HepG2 (cell line): ENCODE data around the gene HEMK1. TPM values are rescaled to one million over a fixed set of nuclear protein-coding genes. Genes with fewer than 3 reads are reported as not detected.

Experiments
- ATAC-seq: fragments of 200-7000 bp; cut with Tn5 transposase; 3 replicates; pipeline ENCODE4 v1.9.1; 2020; ENCODE audit warnings: mild to moderate bottlenecking, moderate library complexity
- BruUV-seq: library from RNA; stranded (reverse); fragments of 400-500 nt; replicated peaks from 2 replicates; lab custom pipeline; 2021; lab: Mats Ljungman, UMichigan
- CTCF ChIA-PET: fragments of 300-600 bp; formaldehyde crosslinking; extraction: SDS; loops from one replicate; lab custom pipeline; 2021; ENCODE audit warnings: low total read pairs, inconsistent platforms, low intra/inter-chr PET ratio; lab: Yijun Ruan, JAX
- POLR2A ChIA-PET: fragments of 350-600 bp; sonication (Branson Sonifier 250); formaldehyde crosslinking; loops from one replicate; lab custom pipeline; 2020; ENCODE audit warnings: antibody characterized with exemption, inconsistent platforms; lab: Yijun Ruan, JAX
- DNase-seq: peaks from one replicate; pipeline ENCODE4 v3.0.0-alpha.2; 2015; ENCODE audit warnings: low spot score
- FAIRE-seq: peaks from 3 replicates; lab custom pipeline; 2011; peaks lifted over from hg19 to GRCh38; lab: Jason Lieb, UNC
- H2AFZ ChIP-seq: one replicate; pipeline ENCODE4 v1.6.1; 2011; ENCODE audit warnings: low read length, inconsistent platforms
- H3K27ac ChIP-seq: fragments of 300-600 bp; 3 replicates; pipeline ENCODE4 v1.8.0; 2011; ENCODE audit warnings: mixed run types, mild to moderate bottlenecking, mixed read lengths, low read length, inconsistent platforms; ENCODE audit not compliant: insufficient read depth; ENCODE audit errors: extremely low read length
- H3K27me3 ChIP-seq, 2 experiments: fragments of 200-600 bp in 1 of 2; 2 replicates in 1 of 2; 3 replicates in 1 of 2; pipeline versions ENCODE4 v1.6.0 to v1.8.0; 2011; ENCODE audit warnings: low read length in 2 of 2, mild to moderate bottlenecking in 2 of 2, moderate library complexity in 2 of 2, inconsistent platforms in 1 of 2; ENCODE audit not compliant: insufficient read depth in 2 of 2, control insufficient read depth in 1 of 2
- H3K36me3 ChIP-seq, 2 experiments: fragments of 200-600 bp in 1 of 2; replicated peaks in 1 of 2; 2 replicates in 1 of 2; 3 replicates in 1 of 2; pipeline versions ENCODE4 v1.5.1 to v1.8.0; 2011; ENCODE audit warnings: low read length in 2 of 2, inconsistent platforms in 1 of 2; ENCODE audit not compliant: insufficient read depth in 2 of 2, control insufficient read depth in 1 of 2
- H3K4me1 ChIP-seq: 2 replicates; pipeline ENCODE4 v1.5.1; 2012; ENCODE audit warnings: low read length, inconsistent platforms; ENCODE audit not compliant: insufficient read depth
- H3K4me2 ChIP-seq: 2 replicates; pipeline ENCODE4 v1.6.0; 2011; ENCODE audit warnings: low read depth, low read length, inconsistent platforms
- H3K4me3 ChIP-seq, 3 experiments: fragments of 200-600 bp in 1 of 3; sonication (generic), shearing (Covaris generic) in 1 of 3; replicated peaks in 1 of 3; 2 replicates each; pipeline ENCODE4 v1.5.1; 2011 to 2016; ENCODE audit warnings: low read length in 3 of 3, inconsistent platforms in 2 of 3, low read depth in 2 of 3, mild to moderate bottlenecking in 2 of 3, control low read depth in 1 of 3, mixed read lengths in 1 of 3; ENCODE audit not compliant: insufficient read depth in 1 of 3
- H3K79me2 ChIP-seq: one replicate; pipeline ENCODE4 v1.6.1; 2011; ENCODE audit warnings: low read length, inconsistent platforms; ENCODE audit not compliant: insufficient read depth
- H3K9ac ChIP-seq: 2 replicates; pipeline ENCODE4 v1.6.0; 2011; ENCODE audit warnings: mild to moderate bottlenecking, low read depth, low read length, inconsistent platforms; ENCODE audit not compliant: insufficient read depth
- H3K9me3 ChIP-seq: 2 replicates; pipeline ENCODE4 v1.5.1; 2012; ENCODE audit warnings: mild to moderate bottlenecking, low read length
- H4K20me1 ChIP-seq: 2 replicates; pipeline ENCODE4 v1.6.0; 2011; ENCODE audit warnings: inconsistent platforms, mild to moderate bottlenecking, low read length, moderate library complexity; ENCODE audit not compliant: insufficient read depth
- DMAP1 ChIP-seq: IDR thresholded peaks from 2 replicates; pipeline ENCODE4 v1.6.1; 2016
- DR1 ChIP-seq: sonication (generic); formaldehyde crosslinking; IDR thresholded peaks from 2 replicates; pipeline ENCODE4 v1.8.0; 2021; ENCODE audit warnings: mild to moderate bottlenecking, missing genetic modification reagents, inconsistent platforms
- HMGA1 ChIP-seq: sonication (generic); formaldehyde crosslinking; conservative IDR thresholded peaks from 2 replicates; pipeline ENCODE4 v1.4.0; 2020; ENCODE audit warnings: missing genetic modification reagents
- MED13 ChIP-seq: sonication (generic); formaldehyde crosslinking; IDR thresholded peaks from 2 replicates; pipeline ENCODE4 v1.5.0; 2020; ENCODE audit warnings: missing genetic modification reagents
- MYC ChIP-seq: sonication (generic); formaldehyde crosslinking; IDR thresholded peaks from 2 replicates; pipeline ENCODE4 v1.9.0; 2021; ENCODE audit warnings: missing genetic modification reagents, borderline replicate concordance
- MYNN ChIP-seq: sonication (generic); formaldehyde crosslinking; IDR thresholded peaks from 2 replicates; pipeline ENCODE4 v1.4.0; 2020; ENCODE audit warnings: mild to moderate bottlenecking, low read depth, missing genetic modification reagents
- RARA ChIP-seq: IDR thresholded peaks from 2 replicates; pipeline ENCODE4 v1.6.1; 2016; ENCODE audit warnings: missing genetic modification reagents, missing compliant biosample characterization
- TGIF2 ChIP-seq: IDR thresholded peaks from 2 replicates; pipeline ENCODE4 v1.6.1; 2016; ENCODE audit warnings: control low read depth, missing compliant biosample characterization
- ZBTB20 ChIP-seq: sonication (generic); formaldehyde crosslinking; IDR thresholded peaks from 2 replicates; pipeline ENCODE4 v1.8.1; 2023; ENCODE audit warnings: missing genetic modification reagents, low read depth, mild to moderate bottlenecking, borderline replicate concordance
- ZFP36L2 ChIP-seq: sonication (generic); formaldehyde crosslinking; IDR thresholded peaks from 2 replicates; pipeline ENCODE4 v1.4.0; 2020; ENCODE audit warnings: missing genetic modification reagents
- ZNF337 ChIP-seq: sonication (generic); formaldehyde crosslinking; IDR thresholded peaks from 2 replicates; pipeline ENCODE4 v1.5.1; 2020; ENCODE audit warnings: missing genetic modification reagents, low read depth, mild to moderate bottlenecking, borderline replicate concordance
- ZSCAN29 ChIP-seq: sonication (generic); formaldehyde crosslinking; conservative IDR thresholded peaks from 2 replicates; pipeline ENCODE4 v1.4.0; 2020; ENCODE audit warnings: mild to moderate bottlenecking, missing genetic modification reagents
- WGBS: methylation state at CpG from one replicate; pipeline ENCODE4 v1.1.6; 2017; ENCODE audit warnings: low lambda C conversion rate; 5-methylcytosine and 5-hydroxymethylcytosine counted together
- in situ Hi-C: cut with HindIII; loops from 2 replicates; pipeline ENCODE4 v1.10.0; 2017; ENCODE audit warnings: low pct_unique_long_range_greater_than_20kb; ENCODE audit not compliant: extremely low pct_ligation_motif_present
- intact Hi-C: fragments of 100-400 bp; cut with micrococcal nuclease; formaldehyde crosslinking; loops from one replicate; pipeline ENCODE4 v1.10.0; 2022; ENCODE audit not compliant: unreplicated experiment
- polyA plus RNA-seq, 8 experiments: library from polyadenylated mRNA; depleted of rRNA in 3 of 8; stranded (reverse) in 7 of 8; unstranded in 1 of 8; fragments of >200 nt; fragmentation: Illumina TruSeq in 4 of 8; extraction: Trizol in 4 of 8; gene quantifications; 2 replicates each; pipeline versions ENCODE4 v1.2.1 to v1.2.3, GENCODE V29; 2011 to 2016; ENCODE audit warnings: low read depth in 4 of 8, missing spikeins in 1 of 8, mixed read lengths in 1 of 8; ENCODE audit not compliant: insufficient read depth in 1 of 8
- total RNA-seq, 5 experiments: library from RNA; depleted of rRNA; stranded (reverse); fragments of >200 nt; fragmentation: Illumina TruSeq; extraction: Trizol; gene quantifications; 2 replicates each; pipeline ENCODE4 v1.2.3, GENCODE V29; 2016; ENCODE audit warnings: low read depth in 1 of 5
- TF ChIP-seq, protein P1 (sequence below): sonication (generic); formaldehyde crosslinking; IDR thresholded peaks from 2 replicates; pipeline ENCODE4 v1.4.0; 2020; ENCODE audit warnings: mild to moderate bottlenecking, missing genetic modification reagents
- TF ChIP-seq, protein P2 (sequence below): IDR thresholded peaks from 2 replicates; pipeline ENCODE4 v1.6.1; 2016; ENCODE audit warnings: low read depth, missing genetic modification reagents, missing compliant biosample characterization
- TF ChIP-seq, protein P3 (sequence below): sonication (generic); formaldehyde crosslinking; IDR thresholded peaks from 2 replicates; pipeline ENCODE4 v1.8.1; 2023; ENCODE audit warnings: mild to moderate bottlenecking, inconsistent platforms, moderate library complexity, missing genetic modification reagents, borderline replicate concordance
- TF ChIP-seq, protein P4 (sequence below): IDR thresholded peaks from 2 replicates; pipeline ENCODE4 v1.6.1; 2012; ENCODE audit warnings: low read depth, low read length, improper control_type of control experiment

Gene HEMK1
- total and polyA plus RNA-seq, 2 of the 13 experiments (the other 11 are each of a cell fraction or from before 2014, with no cell fraction given): 9.8 to 12.6 TPM

- peak overlapping the region; percentile 15; the same call in 1 of the 2 replicates for H3K4me2 ChIP-seq
- H2AFZ ChIP-seq: no peak overlapping the region
- peaks cover 73% of the 10 kb centered on the region for H3K4me1 ChIP-seq
- H4K20me1 ChIP-seq: no peaks in the 10 kb centered on the region
- POLR2A ChIA-PET: interaction anchor here (1.4 to 2.0 kb wide), 4 partner anchors 10 to 30 kb away, joined by 4 to 8 read pairs (median 6); partner anchors contain the start of genes CISH and HEMK1
- H3K36me3 ChIP-seq: no peaks in the 10 kb centered on the region
- ATAC-seq (no peak), FAIRE-seq (peak; percentile 47), DNase-seq (no peak)
- no peaks in the 10 kb centered on the region for H3K27me3 ChIP-seq
- no TSS peak for BruUV-seq
- H3K9ac ChIP-seq: peak overlapping the region; percentile 12; the same call in 1 of the 2 replicates
- 72% methylated on average over 4 of the region's 6 CpGs for WGBS
- no peaks in the 10 kb centered on the region for H3K9me3 ChIP-seq
- CTCF ChIA-PET: no interaction called here
- in situ Hi-C loops (no loop called here), intact Hi-C loops (no loop called here)
- H3K4me3 ChIP-seq: no peak overlapping the region
- H3K27ac ChIP-seq: peak overlapping the region; percentile 97
- H3K79me2 ChIP-seq: no peaks in the 10 kb centered on the region
- TF ChIP-seq, protein P1, sequence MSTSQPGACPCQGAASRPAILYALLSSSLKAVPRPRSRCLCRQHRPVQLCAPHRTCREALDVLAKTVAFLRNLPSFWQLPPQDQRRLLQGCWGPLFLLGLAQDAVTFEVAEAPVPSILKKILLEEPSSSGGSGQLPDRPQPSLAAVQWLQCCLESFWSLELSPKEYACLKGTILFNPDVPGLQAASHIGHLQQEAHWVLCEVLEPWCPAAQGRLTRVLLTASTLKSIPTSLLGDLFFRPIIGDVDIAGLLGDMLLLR (CRISPR knock-in tag): no peak; the same call in 1 of the 2 replicates
- TF ChIP-seq MYC (CRISPR knock-in tag) (peak; percentile 30; the same call in 1 of the 2 replicates), ZNF337 (CRISPR knock-in tag) (no peak), DR1 (CRISPR knock-in tag) (no peak), ZFP36L2 (CRISPR knock-in tag) (no peak), DMAP1 (CRISPR knock-in tag) (no peak), HMGA1 (CRISPR knock-in tag) (no peak), ZBTB20 (CRISPR knock-in tag) (no peak), MED13 (no peak), ZSCAN29 (no peak), MYNN (CRISPR knock-in tag) (no peak), TGIF2 (CRISPR knock-in tag) (no peak), RARA (CRISPR knock-in tag) (0 out of 2 replicates have a peak, but pooled peaks have one; percentile 5)
- TF ChIP-seq, protein P2, sequence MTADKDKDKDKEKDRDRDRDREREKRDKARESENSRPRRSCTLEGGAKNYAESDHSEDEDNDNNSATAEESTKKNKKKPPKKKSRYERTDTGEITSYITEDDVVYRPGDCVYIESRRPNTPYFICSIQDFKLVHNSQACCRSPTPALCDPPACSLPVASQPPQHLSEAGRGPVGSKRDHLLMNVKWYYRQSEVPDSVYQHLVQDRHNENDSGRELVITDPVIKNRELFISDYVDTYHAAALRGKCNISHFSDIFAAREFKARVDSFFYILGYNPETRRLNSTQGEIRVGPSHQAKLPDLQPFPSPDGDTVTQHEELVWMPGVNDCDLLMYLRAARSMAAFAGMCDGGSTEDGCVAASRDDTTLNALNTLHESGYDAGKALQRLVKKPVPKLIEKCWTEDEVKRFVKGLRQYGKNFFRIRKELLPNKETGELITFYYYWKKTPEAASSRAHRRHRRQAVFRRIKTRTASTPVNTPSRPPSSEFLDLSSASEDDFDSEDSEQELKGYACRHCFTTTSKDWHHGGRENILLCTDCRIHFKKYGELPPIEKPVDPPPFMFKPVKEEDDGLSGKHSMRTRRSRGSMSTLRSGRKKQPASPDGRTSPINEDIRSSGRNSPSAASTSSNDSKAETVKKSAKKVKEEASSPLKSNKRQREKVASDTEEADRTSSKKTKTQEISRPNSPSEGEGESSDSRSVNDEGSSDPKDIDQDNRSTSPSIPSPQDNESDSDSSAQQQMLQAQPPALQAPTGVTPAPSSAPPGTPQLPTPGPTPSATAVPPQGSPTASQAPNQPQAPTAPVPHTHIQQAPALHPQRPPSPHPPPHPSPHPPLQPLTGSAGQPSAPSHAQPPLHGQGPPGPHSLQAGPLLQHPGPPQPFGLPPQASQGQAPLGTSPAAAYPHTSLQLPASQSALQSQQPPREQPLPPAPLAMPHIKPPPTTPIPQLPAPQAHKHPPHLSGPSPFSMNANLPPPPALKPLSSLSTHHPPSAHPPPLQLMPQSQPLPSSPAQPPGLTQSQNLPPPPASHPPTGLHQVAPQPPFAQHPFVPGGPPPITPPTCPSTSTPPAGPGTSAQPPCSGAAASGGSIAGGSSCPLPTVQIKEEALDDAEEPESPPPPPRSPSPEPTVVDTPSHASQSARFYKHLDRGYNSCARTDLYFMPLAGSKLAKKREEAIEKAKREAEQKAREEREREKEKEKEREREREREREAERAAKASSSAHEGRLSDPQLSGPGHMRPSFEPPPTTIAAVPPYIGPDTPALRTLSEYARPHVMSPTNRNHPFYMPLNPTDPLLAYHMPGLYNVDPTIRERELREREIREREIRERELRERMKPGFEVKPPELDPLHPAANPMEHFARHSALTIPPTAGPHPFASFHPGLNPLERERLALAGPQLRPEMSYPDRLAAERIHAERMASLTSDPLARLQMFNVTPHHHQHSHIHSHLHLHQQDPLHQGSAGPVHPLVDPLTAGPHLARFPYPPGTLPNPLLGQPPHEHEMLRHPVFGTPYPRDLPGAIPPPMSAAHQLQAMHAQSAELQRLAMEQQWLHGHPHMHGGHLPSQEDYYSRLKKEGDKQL: no peak
- TF ChIP-seq, protein P3, sequence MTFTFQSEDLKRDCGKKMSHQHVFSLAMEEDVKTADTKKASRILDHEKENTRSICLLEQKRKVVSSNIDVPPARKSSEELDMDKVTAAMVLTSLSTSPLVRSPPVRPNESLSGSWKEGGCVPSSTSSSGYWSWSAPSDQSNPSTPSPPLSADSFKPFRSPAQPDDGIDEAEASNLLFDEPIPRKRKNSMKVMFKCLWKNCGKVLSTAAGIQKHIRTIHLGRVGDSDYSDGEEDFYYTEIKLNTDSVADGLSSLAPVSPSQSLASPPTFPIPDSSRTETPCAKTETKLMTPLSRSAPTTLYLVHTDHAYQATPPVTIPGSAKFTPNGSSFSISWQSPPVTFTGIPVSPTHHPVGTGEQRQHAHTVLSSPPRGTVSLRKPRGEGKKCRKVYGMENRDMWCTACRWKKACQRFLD (CRISPR knock-in tag): no peak
- TF ChIP-seq, protein P4, sequence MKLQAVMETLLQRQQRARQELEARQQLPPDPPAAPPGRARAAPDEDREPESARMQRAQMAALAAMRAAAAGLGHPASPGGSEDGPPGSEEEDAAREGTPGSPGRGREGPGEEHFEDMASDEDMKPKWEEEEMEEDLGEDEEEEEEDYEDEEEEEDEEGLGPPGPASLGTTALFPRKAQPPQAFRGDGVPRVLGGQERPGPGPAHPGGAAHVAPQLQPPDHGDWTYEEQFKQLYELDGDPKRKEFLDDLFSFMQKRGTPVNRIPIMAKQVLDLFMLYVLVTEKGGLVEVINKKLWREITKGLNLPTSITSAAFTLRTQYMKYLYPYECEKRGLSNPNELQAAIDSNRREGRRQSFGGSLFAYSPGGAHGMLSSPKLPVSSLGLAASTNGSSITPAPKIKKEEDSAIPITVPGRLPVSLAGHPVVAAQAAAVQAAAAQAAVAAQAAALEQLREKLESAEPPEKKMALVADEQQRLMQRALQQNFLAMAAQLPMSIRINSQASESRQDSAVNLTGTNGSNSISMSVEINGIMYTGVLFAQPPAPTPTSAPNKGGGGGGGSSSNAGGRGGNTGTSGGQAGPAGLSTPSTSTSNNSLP: no peak
Measured at GRCh38 chr3:50599115-50599715, 29.9 kb downstream of the HEMK1 start.
